Renal pelvis (tissue), 3 donors: ENCODE data around the gene CD81. TPM values are rescaled to one million over a fixed set of nuclear protein-coding genes. Genes with fewer than 3 reads are reported as not detected.

Experiments
- polyA plus RNA-seq, 3 donors: library from polyadenylated mRNA; unstranded; fragments of 120-200 nt; gene quantifications; one replicate each; pipeline ENCODE4 v1.2.1, GENCODE V29; 2013; ENCODE audit not compliant: insufficient read length in 3 of 3

Gene CD81
- polyA plus RNA-seq, 3 donors: 534 to 608 (median 573) TPM

Other genes with a start within 250 kb of the CD81 start
- 100 to 1,000 TPM; 615 to 954 (median 884) TPM for gene IGF2, start 237.9 kb upstream of the CD81 start, polyA plus RNA-seq
- not detected for gene INS, start 216.1 kb upstream of the CD81 start, polyA plus RNA-seq
- 1 to 10 TPM; 1.5 to 1.7 (median 1.6) TPM for gene TH, start 205.5 kb upstream of the CD81 start, polyA plus RNA-seq
- 1 to 10 TPM; 3.1 to 4.7 (median 3.8) TPM for gene ASCL2, start 106.7 kb upstream of the CD81 start, polyA plus RNA-seq
- gene C11orf21, start 75.4 kb upstream of the CD81 start, polyA plus RNA-seq: under 1 TPM; 0.75 to 0.99 (median 0.91) TPM
- 1 to 10 TPM; 1.7 to 2.8 (median 1.9) TPM for gene TSPAN32, start 75.3 kb upstream of the CD81 start, polyA plus RNA-seq
- gene TSSC4, start 23.4 kb downstream of the CD81 start, polyA plus RNA-seq: 10 to 100 TPM; 40.1 to 55.8 (median 49.4) TPM
- gene TRPM5, start 67.2 kb downstream of the CD81 start, polyA plus RNA-seq: 1 to 10 TPM; 3.6 to 4.0 (median 3.8) TPM
- gene KCNQ1, start 67.7 kb downstream of the CD81 start, polyA plus RNA-seq: 10 to 100 TPM; 11.5 to 13.4 (median 12.7) TPM